Activated CD8-positive, alpha-beta memory T cell treated with anti-CD3 and anti-CD28 coated beads, Interleukin-2, amount 50 U/mL, for 24 hours (primary cell): ENCODE data around the gene DHRS1.

ENCODE experiments used
- DNase-seq: peaks from one replicate; pipeline ENCODE4 v3.0.0-alpha.2; 2020; ENCODE audit errors: extremely low read depth

DHRS1 gene

DNA sequence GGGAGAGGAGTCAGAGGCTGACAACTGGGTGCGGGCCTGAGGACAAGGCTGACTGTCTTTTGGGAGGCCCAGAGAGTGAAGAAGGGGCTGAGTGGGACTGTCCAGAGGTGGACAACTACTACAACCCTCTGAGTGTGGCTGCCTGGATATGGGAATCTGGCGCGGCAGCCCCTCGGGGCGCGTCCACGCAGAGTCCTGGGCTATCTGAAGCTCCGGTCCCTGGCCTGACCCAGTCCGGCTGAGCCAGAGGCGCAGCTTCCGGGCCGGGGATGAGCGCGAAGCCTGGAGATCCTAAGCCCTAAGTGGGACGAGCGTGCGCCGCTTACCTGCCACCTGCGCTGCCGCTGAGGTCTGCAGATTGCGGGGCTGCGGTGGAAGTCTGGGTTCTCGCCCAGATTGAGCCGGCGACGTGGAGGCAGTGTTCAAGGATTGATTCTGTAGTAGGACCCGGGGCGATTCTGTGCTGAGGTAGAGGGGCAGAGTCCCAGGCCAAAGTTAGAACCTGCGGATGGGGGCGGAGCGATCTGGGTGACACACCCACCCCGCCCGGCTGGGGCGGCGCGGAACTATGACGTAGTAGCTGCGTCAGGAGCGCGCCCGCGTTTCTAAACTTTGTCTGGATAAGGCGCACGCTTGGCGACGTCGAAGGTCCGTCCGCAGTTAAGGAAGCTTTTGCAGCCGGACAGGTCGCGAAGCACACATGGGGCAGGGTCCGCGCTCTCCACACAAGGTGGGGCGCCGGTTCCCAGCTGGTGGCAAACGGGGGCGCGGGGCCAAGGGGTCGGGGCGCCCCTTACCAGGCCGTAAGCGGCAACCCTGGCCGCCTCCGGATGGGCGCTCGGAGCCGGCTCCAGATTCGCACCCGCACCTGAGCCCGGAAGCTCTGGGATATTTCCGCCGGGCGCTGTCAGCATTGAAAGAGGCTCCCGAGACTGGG, at the start of gene DHRS1, which contains the start of gene NOP9:
TSS of gene DHRS1 (minus strand) at position 526 of the 937 bp plus-strand sequence. CDS start 674 bp downstream, outside the sequence.
TSS of gene NOP9 (plus strand) at position 596 of the 937 bp plus-strand sequence. CDS start at position 701, 105 bp downstream.
- DNase-seq, result peak; percentile 69

- no peak for DNase-seq
These were observed 48.6 kb upstream of the DHRS1 start for GRCh38 chr14:24348186-24348585.

DNA sequence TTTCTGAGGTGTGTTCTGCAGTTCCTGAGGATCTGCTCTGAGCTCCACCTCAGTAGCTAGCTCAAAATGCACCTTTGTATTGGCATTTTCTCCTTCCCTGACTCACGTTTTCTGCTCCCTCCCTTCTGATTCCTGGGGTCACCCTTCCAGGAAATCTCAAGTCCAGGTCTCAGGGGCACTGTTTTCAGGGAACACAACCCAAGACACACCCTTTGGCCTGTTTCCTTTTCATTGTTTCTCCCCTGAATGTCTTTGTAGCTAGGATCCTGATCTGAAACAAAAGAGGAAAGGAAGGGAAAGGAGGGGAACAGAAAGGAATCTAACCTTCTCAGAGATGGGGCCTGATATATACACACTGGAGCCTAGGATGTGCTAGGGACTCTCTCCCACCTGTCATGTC, 47.6 kb upstream of the DHRS1 start:
- DNase-seq, result no peak

DNA sequence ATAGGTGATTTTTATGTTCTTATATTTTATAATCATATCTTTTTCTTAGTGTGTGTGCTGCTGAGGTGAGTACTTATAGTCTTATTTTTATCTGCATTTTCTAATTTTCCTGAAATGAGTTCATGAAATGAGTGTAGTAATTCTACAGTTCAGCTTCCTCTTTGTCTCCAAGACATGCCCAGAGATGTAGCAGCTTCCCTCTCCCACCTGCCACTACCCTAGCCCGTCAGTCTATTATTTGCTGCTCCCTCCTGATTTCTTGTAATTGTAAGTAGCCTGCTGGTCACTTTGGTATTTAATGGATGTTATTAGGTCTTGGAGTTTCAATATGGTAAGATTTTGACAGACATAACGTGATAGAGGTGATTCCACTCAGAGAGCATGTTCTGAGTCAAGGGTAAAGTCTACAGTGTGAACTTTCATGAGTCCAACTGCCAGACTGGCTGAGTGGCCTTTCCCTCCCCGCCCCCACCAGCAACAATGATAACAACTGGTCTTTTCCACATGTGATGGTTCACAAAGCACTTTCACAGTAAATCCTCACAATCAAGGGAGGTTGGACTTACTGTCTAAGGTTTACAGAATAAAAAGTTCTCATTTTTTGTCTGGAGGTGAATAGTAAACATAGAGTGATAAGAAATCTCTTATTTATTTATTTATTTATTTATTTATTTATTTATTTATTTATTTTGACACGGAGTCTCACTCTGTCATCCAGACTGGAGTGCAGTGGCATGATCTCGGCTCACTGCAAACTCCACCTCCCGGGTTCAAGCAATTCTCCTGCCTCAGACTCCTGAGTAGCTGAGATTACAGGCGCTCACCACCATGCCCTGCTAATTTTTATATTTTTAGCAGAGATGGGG, 44.4 kb upstream of the DHRS1 start:
- DNase-seq, result no peak

- no peak for DNase-seq
These were observed 43.3 kb upstream of the DHRS1 start for GRCh38 chr14:24342889-24343288.

DNA sequence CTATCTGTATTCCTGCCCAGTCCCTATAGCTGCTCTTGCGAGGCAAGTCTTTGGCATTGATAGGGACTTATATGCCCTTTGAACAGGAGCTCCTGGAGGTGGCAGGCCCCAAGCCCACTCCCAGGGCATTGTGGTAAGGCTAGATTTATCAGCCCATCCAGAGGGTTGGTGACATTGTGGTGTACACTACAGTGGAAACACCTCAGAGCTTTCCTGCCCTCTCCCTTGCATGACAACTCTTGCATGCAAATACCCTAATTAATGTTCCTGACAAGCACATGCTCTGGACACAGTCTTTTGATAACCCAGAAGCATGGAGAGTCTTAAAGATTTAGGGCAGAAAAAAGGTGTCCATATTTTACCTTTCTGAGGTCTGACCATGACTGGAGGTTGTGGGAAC, 41.0 kb upstream of the DHRS1 start:
- no peak for DNase-seq

DNA sequence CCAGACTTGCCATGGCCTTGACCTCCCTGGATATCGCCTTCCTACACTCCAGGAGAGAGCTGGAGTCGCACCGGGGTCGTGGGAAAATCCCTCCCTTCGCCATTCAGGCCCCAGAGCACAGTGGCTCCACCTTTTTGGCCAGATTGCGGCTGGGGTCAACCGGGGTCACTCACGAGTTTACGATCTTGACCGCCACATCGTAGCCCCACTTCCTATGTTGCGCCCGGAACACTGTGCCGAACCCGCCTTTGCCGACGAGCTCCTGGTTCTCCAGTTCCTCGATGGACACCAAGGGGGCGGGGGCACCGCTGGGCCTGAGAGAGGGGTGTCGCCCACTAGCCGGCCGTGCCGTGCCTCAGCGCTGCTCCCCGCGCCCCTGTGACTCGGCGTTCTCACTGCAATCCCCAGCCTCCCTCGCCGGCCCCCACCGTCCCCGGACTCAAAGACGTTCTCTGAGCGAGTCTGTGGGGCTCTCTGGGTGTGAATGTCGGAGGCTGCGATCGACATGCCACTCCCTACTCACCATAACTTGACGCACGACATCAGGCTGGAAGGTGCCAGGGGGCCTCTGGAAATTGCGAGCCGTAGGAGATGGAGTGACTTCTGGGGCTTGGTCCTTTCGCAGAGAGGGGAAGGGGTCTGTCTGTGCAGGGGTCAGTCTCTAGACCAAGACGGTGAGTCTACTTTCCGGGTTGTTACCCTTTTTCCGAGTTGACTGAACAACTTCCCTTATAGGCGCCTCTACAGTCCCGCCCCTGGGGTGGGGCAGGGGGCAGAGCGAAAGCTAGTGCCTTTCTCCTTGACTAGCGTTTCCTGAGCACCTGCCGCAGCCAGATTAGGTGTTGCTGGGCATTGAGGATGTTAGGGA, 39.9 kb upstream of the DHRS1 start, which contains the start of gene RIPK3:
TSS of gene RIPK3 (minus strand) at position 708 of the 868 bp plus-strand sequence. CDS start at position 543, 165 bp downstream.
- DNase-seq, result peak; percentile 26

GRCh38 chr14:24338843-24339242, 39.3 kb upstream of the DHRS1 start:
- no peak for DNase-seq

DNA sequence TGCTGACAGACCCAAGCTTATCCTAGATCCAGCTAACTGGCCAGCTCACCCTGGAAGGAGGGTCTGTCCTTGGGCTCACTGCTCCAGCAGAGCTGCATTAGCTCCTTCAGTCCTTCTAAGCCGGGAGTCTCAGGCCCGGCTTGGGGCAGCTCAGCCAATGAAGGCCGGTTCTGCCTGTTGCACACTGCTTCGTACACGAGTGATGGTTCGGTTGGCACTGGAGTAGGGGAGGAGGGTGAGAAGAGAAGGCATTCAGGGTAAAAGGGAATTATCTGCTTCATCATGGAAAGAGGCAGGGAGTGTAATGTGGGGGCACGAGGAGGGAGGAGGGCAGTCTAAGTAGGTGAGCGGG, 38.2 kb upstream of the DHRS1 start:
- no peak for DNase-seq

GRCh38 chr14:24337144-24337823, 37.7 kb upstream of the DHRS1 start:
- no peak for DNase-seq

GRCh38 chr14:24335461-24336171, 36.0 kb upstream of the DHRS1 start:
- DNase-seq, result no peak

- no peak for DNase-seq
These were observed 35.1 kb upstream of the DHRS1 start, which contains the start of gene ADCY4 for GRCh38 chr14:24334431-24335291. ADCY4 (minus strand) TSS chr14:24335071; CDS start chr14:24334652, 419 bp downstream.

- peak; percentile 70 for DNase-seq
These were observed 32.9 kb upstream of the DHRS1 start for GRCh38 chr14:24332268-24332993.

DNA sequence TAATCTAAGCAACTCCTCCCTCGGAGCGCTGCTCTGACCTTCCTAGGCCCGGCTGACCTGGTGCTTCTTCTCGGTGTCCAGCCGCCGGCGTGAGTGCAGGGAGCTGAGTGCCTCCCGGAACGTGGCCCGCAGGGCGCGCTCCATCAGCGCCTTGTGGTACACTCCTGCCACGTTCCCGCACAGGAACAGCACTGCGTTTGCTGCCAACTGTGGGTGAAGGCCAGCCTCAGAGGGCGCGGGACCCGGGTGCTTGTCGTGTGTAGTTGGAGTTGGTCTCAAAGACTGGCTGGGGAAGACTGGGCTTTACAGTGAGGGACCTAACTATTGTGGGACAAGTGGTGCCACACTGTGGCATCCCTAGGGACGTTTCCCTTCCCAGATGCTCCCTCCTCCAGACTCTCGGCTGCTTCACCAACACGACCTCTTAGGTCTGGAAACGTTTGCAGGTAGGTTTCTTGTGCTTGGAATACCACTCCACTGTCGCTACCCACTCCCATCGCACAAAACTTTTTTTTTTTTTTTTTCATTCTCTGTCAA, 32.2 kb upstream of the DHRS1 start:
- DNase-seq, result no peak

GRCh38 chr14:24330973-24331674, 31.5 kb upstream of the DHRS1 start:
- no peak for DNase-seq

- DNase-seq, result peak; percentile 39
These were observed 30.2 kb upstream of the DHRS1 start for GRCh38 chr14:24329736-24330135.

DNA sequence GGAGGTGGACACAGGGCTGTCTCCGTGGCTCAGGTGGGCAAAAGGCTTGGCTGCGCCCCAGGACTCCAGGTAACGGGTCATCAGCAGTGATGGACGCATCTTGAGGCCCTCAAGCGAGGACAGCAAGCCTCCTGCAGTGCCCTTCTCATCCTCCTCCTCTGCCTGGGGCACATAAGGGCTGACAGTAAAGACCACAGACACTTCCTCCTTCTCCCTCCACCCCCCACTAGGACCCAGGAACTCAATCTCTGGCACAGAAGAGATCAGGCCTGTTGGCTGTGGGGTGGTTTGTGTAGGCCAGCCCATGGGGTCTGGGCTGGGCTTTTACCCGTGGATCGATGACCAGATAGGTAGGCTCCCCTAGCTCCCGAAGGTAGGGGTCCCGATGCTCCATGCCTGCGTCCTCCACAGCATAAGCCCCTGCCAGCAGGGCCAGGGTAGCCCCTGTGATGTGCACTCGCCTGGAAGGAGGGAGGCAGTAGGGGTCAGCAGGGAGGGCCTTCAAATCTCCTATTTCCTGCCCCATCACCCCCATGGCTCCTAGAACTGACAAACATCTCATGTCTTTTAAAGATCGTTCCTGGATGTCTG, 29.6 kb upstream of the DHRS1 start:
- DNase-seq, result no peak
